A673 (cell line): ENCODE data around the gene DDX51.

Experiments used
- CTCF ChIP-seq: fragments of 300-800, 200-600 bp; sonication (generic); conservative IDR thresholded peaks from 2 replicates; pipeline ENCODE4 v1.5.1; 2017; ENCODE audit warnings: low read depth, mild to moderate bottlenecking, antibody characterized with exemption, low read length, moderate library complexity, mixed read lengths
- EZH2 ChIP-seq: fragments of 200-600 bp; sonication (generic); IDR thresholded peaks from 2 replicates; pipeline ENCODE4 v1.6.1; 2017; ENCODE audit warnings: borderline replicate concordance, low read depth, mild to moderate bottlenecking, mixed read lengths, antibody characterized with exemption, low read length; ENCODE audit not compliant: poor library complexity, severe bottlenecking

- TF ChIP-seq CTCF (no peak), EZH2 (no peak)
These were observed 4.9 kb downstream of the DDX51 start for GRCh38 chr12:132138941-132139871.
